ENCODE measurements around the gene TNC. TPM values are rescaled to one million over a fixed set of nuclear protein-coding genes. Genes with fewer than 3 reads are reported as not detected.

Gene TNC
- total and polyA plus RNA-seq, 10 of the 15 experiments (the other 5 are each of a cell fraction or from before 2014, with no cell fraction given): 0.05 to 4.2 (median 0.14) TPM

GRCh38 chr9:115079156-115079555 is 38.8 kb downstream of the TNC start:
- no peaks in the 10 kb centered on the region for H3K36me3 ChIP-seq (ENCODE audit: control insufficient read depth in 2 of 2, insufficient read depth in 2 of 2, low read length in 1 of 2)
- FAIRE-seq: no peak
- H2AFZ ChIP-seq (ENCODE audit: control insufficient read depth, low read depth, low read length): no peak overlapping the region
- no peak overlapping the region for H3K9ac ChIP-seq (ENCODE audit: control insufficient read depth, insufficient read depth, low read length)
- intact Hi-C loops (cut with micrococcal nuclease; ENCODE audit: unreplicated experiment) (no loop called here), in situ Hi-C loops (cut with MboI) (no loop called here)
- no peak overlapping the region for H3K4me3 ChIP-seq
- POLR2A ChIA-PET: no interaction called here
- H4K20me1 ChIP-seq (ENCODE audit: control insufficient read depth, insufficient read depth): no peaks in the 10 kb centered on the region
- 19% methylated on average over 3 of the region's 3 CpGs for WGBS (ENCODE audit: insufficient coverage, insufficient replicate concordance, low lambda C conversion rate, missing lambda C conversion rate)
- BruUV-seq (replicated peaks): no TSS peak
- H3K27ac ChIP-seq (ENCODE audit: control insufficient read depth, insufficient read depth): no peak overlapping the region
- SMC1A ChIA-PET (ENCODE audit: uncharacterized antibody, unreplicated experiment): no interaction called here
- H3K79me2 ChIP-seq (ENCODE audit: control insufficient read depth, insufficient read depth, low read length): no peaks in the 10 kb centered on the region
- no peaks in the 10 kb centered on the region for H3K9me3 ChIP-seq (replicated peaks; ENCODE audit: control insufficient read depth, insufficient read depth, low read length)
- H3K4me1 ChIP-seq (ENCODE audit: control insufficient read depth, insufficient read depth, low read length): no peaks in the 10 kb centered on the region
- CTCF ChIA-PET: interaction anchor here (1.0 kb wide), 1 partner anchor 13 kb away, joined by 3 read pairs; no protein-coding TSS in a partner anchor
- ATAC-seq: no peak
- no peak overlapping the region for H3K4me2 ChIP-seq (ENCODE audit: control insufficient read depth, insufficient read depth)
- RAD21 ChIA-PET (ENCODE audit: unreplicated experiment): no interaction called here
- no peak for DNase-seq (ENCODE audit: low read depth, low spot score)
- H3K27me3 ChIP-seq (replicated peaks in 1 of 2; ENCODE audit: control insufficient read depth in 2 of 2, insufficient read depth in 2 of 2, low read length in 1 of 2): peaks cover 0 to 3% of the 10 kb centered on the region in 2 experiments; a peak in 2 of 4 replicates
- TF ChIP-seq ZBED1 (IDR thresholded peaks at IDR 0.05; ENCODE audit: borderline replicate concordance) (no peak), HSF1 (IDR thresholded peaks at IDR 0.05; ENCODE audit: low read depth, low read length) (no peak), BMI1 (IDR thresholded peaks at IDR 0.05; ENCODE audit: borderline replicate concordance) (no peak), MEF2B (IDR thresholded peaks at IDR 0.05; ENCODE audit: partially characterized antibody, poor library complexity, severe bottlenecking) (no peak), ZNF592 (IDR thresholded peaks at IDR 0.05) (no peak), E4F1 (IDR thresholded peaks at IDR 0.05; ENCODE audit: borderline replicate concordance, partially characterized antibody) (no peak), RELA (IDR thresholded peaks at IDR 0.05; ENCODE audit: borderline replicate concordance, partially characterized antibody) (no peak), NKRF (conservative IDR thresholded peaks at IDR 0.05) (no peak), SUZ12 (IDR thresholded peaks at IDR 0.05; ENCODE audit: unreplicated experiment) (no peak), BCL3 (IDR thresholded peaks at IDR 0.05; ENCODE audit: borderline replicate concordance, insufficient read depth, low read depth, low read length, poor library complexity, severe bottlenecking) (no peak), POLR2AphosphoS2 (IDR thresholded peaks at IDR 0.05; ENCODE audit: low read depth, low read length) (no peak), MYB (IDR thresholded peaks at IDR 0.05; ENCODE audit: borderline replicate concordance, low read depth, low read length) (no peak)
